GM12864 (cell line): ENCODE results near the gene PPP1R3E.

Experiments used
- DNase-seq: peaks from one replicate; pipeline ENCODE4 v3.0.0-alpha.2; 2011; ENCODE audit warnings: low read depth
- H3K4me3 ChIP-seq: 2 replicates; pipeline ENCODE4 v1.5.1; 2011; ENCODE audit warnings: mild to moderate bottlenecking, low read depth, low read length, control low read depth
- TF ChIP-seq, protein P1 (sequence below): IDR thresholded peaks from 2 replicates; pipeline ENCODE4 v1.5.1; 2011; ENCODE audit warnings: low read depth, mild to moderate bottlenecking, moderate library complexity, low read length, control low read depth, inconsistent platforms; ENCODE audit errors: missing control alignments

Gene PPP1R3E

DNA sequence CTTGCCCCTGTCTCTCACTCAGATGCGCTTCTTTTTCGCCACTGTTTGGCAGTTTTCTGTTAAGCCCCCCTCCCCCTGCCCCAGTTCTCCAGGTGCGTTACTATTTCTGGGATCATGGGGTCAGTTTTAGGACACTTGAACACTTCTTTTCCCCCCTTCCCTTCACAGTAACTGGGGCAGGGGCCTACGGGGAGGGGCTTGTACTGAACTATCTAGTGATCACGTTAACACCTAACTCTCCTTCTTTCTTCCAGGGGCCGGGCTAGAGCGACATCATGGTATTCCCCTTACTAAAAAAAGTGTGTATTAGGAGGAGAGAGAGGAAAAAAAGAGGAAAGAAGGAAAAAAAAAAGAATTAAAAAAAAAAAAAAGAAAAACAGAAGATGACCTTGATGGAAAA, 22.3 kb upstream of the PPP1R3E start:
- TF ChIP-seq, protein P1, sequence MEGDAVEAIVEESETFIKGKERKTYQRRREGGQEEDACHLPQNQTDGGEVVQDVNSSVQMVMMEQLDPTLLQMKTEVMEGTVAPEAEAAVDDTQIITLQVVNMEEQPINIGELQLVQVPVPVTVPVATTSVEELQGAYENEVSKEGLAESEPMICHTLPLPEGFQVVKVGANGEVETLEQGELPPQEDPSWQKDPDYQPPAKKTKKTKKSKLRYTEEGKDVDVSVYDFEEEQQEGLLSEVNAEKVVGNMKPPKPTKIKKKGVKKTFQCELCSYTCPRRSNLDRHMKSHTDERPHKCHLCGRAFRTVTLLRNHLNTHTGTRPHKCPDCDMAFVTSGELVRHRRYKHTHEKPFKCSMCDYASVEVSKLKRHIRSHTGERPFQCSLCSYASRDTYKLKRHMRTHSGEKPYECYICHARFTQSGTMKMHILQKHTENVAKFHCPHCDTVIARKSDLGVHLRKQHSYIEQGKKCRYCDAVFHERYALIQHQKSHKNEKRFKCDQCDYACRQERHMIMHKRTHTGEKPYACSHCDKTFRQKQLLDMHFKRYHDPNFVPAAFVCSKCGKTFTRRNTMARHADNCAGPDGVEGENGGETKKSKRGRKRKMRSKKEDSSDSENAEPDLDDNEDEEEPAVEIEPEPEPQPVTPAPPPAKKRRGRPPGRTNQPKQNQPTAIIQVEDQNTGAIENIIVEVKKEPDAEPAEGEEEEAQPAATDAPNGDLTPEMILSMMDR, result no peak
- no peak for DNase-seq
- H3K4me3 ChIP-seq, result no peak overlapping the region

DNA sequence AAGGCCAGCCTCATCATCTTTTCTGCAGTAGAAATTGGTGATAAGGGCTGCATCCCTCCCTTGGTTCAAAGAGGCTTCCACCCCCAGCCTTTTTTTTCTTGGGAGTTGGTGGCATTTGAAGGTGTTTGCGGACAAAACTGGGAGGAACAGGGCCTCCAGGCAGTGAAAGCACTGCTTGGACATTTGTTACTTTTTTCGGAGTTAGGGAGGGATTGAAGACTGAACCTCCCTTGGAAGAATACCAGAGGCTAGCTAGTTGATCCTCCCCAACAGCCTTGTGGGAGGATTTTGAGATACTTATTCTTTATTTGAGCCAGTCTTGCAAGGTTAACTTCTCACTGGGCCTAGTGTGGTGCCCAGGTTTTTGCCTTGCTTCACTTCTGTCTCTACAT, 21.8 kb upstream of the PPP1R3E start:
- no peak for DNase-seq
- no peak overlapping the region for H3K4me3 ChIP-seq
- TF ChIP-seq, protein P1, result no peak

DNA sequence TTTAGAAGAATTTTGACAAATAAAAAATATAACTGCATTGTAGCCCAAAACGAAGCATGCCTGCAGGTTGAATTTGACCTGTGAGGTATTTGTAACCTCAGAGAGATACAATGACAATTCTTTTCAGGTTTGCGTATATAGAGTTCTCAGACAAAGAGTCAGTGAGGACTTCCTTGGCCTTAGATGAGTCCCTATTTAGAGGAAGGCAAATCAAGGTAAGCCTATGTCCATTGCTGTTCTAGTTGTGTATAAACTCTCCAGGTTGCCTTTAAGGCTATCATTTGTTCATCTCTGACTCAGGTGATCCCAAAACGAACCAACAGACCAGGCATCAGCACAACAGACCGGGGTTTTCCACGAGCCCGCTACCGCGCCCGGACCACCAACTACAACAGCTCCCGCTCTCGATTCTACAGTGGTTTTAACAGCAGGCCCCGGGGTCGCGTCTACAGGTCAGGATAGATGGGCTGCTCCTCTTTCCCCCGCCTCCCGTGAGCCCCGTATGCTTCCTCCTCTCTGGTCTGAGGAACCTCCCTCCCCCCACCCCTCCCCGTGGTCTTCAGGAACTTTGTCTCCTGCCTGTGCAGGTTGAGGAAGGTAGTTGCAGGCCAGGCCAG, 21.3 kb upstream of the PPP1R3E start:
- no peak overlapping the region for H3K4me3 ChIP-seq
- TF ChIP-seq, protein P1, result no peak
- no peak for DNase-seq

DNA sequence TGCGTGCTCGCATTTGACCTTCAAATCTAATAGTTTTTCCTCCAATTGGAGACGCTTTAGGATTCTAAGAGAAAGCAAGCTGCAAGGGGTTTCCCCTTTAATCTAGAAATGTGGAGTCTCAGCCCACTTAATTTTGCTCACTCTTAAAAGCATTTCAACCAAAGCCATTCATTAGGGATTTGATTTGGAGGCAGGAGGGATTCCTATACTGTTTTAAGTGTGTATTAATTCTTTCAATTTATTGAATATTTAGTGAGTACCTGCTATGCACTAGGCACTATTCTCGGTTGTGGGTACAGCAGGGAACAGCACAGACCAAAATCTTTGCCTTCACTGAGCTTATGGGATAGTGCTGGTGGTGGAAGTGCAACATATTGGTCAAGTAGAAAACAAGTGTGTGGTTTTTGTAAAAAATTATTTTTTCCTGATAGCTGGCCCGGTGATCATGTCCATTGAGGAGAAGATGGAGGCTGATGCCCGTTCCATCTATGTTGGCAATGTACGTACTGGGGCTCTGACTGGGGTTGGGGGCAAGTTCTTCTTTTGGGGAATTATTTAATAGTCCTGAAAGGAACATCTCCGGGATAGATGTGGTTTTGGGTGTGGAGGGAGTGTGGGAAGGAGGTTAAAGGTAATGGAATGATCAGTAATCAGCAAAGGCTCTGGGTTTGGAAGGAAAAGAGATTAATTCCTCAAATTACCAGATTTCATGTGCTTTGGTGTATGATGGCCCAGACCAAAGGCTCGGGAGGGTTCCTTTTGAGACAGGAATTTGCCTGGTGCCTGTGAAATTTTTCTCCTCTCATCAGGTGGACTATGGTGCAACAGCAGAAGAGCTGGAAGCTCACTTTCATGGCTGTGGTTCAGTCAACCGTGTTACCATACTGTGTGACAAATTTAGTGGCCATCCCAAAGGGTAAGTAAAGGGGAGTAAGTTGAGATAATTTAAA, 20.2 kb upstream of the PPP1R3E start:
- DNase-seq, result no peak
- TF ChIP-seq, protein P1, result no peak

DNA sequence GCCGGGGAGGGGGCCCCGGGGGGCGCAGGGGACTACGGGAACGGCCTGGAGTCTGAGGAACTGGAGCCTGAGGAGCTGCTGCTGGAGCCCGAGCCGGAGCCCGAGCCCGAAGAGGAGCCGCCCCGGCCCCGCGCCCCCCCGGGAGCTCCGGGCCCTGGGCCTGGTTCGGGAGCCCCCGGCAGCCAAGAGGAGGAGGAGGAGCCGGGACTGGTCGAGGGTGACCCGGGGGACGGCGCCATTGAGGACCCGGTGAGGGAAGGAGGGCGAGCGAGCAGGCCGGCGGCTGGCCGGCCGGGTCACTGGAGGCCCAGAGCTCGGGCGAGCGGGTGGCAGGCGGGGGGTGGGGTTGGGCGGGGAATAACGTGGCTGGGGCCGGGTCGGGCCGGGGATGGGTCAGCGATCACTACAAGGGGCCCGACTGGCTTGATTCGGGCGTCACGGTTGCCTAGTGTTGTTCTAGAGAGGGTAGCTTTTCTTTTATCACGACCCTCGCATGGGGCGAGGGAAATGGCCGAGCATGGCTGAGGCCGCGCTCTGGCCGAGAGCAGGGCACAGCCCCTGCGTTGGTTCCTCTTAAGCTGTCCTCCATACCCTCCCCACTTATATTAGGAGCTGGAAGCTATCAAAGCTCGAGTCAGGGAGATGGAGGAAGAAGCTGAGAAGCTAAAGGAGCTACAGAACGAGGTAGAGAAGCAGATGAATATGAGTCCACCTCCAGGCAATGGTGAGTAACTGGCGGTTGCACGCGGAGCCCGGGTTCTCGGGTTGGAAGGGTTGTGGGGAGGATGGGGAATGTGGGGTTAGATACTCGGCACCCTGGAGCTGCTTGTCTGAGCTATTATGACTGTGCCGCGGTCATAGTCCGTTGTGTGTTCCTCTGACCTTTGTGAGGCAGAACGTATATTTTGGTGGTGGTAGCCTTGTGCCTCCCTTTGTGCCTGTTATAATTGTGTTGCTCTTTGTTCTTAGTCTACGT, 19.2 kb upstream of the PPP1R3E start:
- H3K4me3 ChIP-seq, result peak overlapping the region; percentile 93
- TF ChIP-seq, protein P1, result no peak
- no peak for DNase-seq

More for the DNA sequence above, 20.2 kb upstream of the PPP1R3E start:
- peak overlapping the region; percentile 93 for H3K4me3 ChIP-seq
